WTC11 (cell line): ENCODE measurements around the gene PACSIN3. TPM values are rescaled to one million over a fixed set of nuclear protein-coding genes. Genes with fewer than 3 reads are reported as not detected.

ENCODE experiments used
- ATAC-seq: fragments of 200-7000 bp; cut with Tn5 transposase; 2 replicates; pipeline ENCODE4 v1.10.0; 2021; ENCODE audit warnings: mild to moderate bottlenecking, moderate library complexity
- CTCF ChIA-PET: fragments of 300-600 bp; sonication (Branson Sonifier 250); formaldehyde crosslinking; loops from one replicate; lab custom pipeline; 2021; ENCODE audit warnings: antibody characterized with exemption; lab: Charles Lee
- POLR2A ChIA-PET: fragments of 350-600 bp; sonication (Branson Sonifier 250); formaldehyde crosslinking; loops from one replicate; lab custom pipeline; 2021; ENCODE audit warnings: antibody characterized with exemption; lab: Charles Lee
- DNase-seq: peaks from one replicate; pipeline ENCODE4 v3.0.0; 2021; ENCODE audit warnings: low spot score
- H3K27ac Mint-ChIP-seq: 2 replicates; pipeline ENCODE4 v1.8.0; 2021; ENCODE audit warnings: mixed read lengths
- H3K27me3 Mint-ChIP-seq: 2 replicates; pipeline ENCODE4 v1.8.0; 2021; ENCODE audit warnings: low read depth, mild to moderate bottlenecking, moderate library complexity, mixed read lengths
- H3K36me3 Mint-ChIP-seq: 2 replicates; pipeline ENCODE4 v1.8.0; 2021; ENCODE audit warnings: mixed read lengths
- H3K4me1 Mint-ChIP-seq: 2 replicates; pipeline ENCODE4 v1.8.0; 2022; ENCODE audit warnings: mixed read lengths
- H3K4me3 Mint-ChIP-seq: 2 replicates; pipeline ENCODE4 v1.8.0; 2021; ENCODE audit warnings: mild to moderate bottlenecking, moderate library complexity, mixed read lengths
- H3K9me3 Mint-ChIP-seq: 2 replicates; pipeline ENCODE4 v1.8.0; 2021; ENCODE audit warnings: mixed read lengths
- CBFB ChIP-seq: sonication (generic); formaldehyde crosslinking; IDR thresholded peaks from 2 replicates; pipeline ENCODE4 v1.8.1; 2022; ENCODE audit warnings: mild to moderate bottlenecking, low read depth, missing genetic modification reagents
- CREM ChIP-seq: sonication (generic); formaldehyde crosslinking; IDR thresholded peaks from 2 replicates; pipeline ENCODE4 v1.8.1; 2022; ENCODE audit warnings: mild to moderate bottlenecking, missing genetic modification reagents, moderate library complexity
- ESRRA ChIP-seq: sonication (generic); formaldehyde crosslinking; IDR thresholded peaks from 2 replicates; pipeline ENCODE4 v1.8.1; 2022; ENCODE audit warnings: mild to moderate bottlenecking, missing genetic modification reagents, borderline replicate concordance
- FOXJ3 ChIP-seq: sonication (generic); formaldehyde crosslinking; IDR thresholded peaks from 2 replicates; pipeline ENCODE4 v1.9.0; 2021; ENCODE audit warnings: missing genetic modification reagents, mild to moderate bottlenecking, borderline replicate concordance
- FOXP1 ChIP-seq: sonication (generic); formaldehyde crosslinking; IDR thresholded peaks from 2 replicates; pipeline ENCODE4 v1.8.0; 2022; ENCODE audit warnings: missing genetic modification reagents, mild to moderate bottlenecking, moderate library complexity, borderline replicate concordance
- JAZF1 ChIP-seq: fragments of 250-450 bp; sonication (Bioruptor Pico); IDR thresholded peaks from 2 replicates; pipeline ENCODE4 v1.9.0; 2021; ENCODE audit warnings: moderate library complexity, mild to moderate bottlenecking, inconsistent platforms
- NFYB ChIP-seq: sonication (generic); formaldehyde crosslinking; conservative IDR thresholded peaks from 2 replicates; pipeline ENCODE4 v1.8.0; 2022; ENCODE audit warnings: low read depth, missing genetic modification reagents
- TP53 ChIP-seq: sonication (generic); formaldehyde crosslinking; IDR thresholded peaks from 2 replicates; pipeline ENCODE4 v1.8.1; 2023; ENCODE audit warnings: mild to moderate bottlenecking, missing genetic modification reagents
- ZNF219 ChIP-seq: sonication (generic); formaldehyde crosslinking; IDR thresholded peaks from 2 replicates; pipeline ENCODE4 v1.8.0; 2023; ENCODE audit warnings: missing genetic modification reagents, mild to moderate bottlenecking, borderline replicate concordance
- ZNF416 ChIP-seq: fragments of 250-450 bp; sonication (Bioruptor Pico); IDR thresholded peaks from 2 replicates; pipeline ENCODE4 v1.9.0; 2021; ENCODE audit warnings: mild to moderate bottlenecking, inconsistent platforms
- total RNA-seq: library from RNA; stranded (reverse); gene quantifications from 3 replicates; pipeline ENCODE4 v1.2.3, GENCODE V29; 2021
- TF ChIP-seq, protein P1 (sequence below): sonication (generic); formaldehyde crosslinking; IDR thresholded peaks from 2 replicates; pipeline ENCODE4 v1.8.0; 2022; ENCODE audit warnings: mild to moderate bottlenecking, missing genetic modification reagents
- TF ChIP-seq, protein P2 (sequence below): sonication (generic); formaldehyde crosslinking; IDR thresholded peaks from 2 replicates; pipeline ENCODE4 v1.8.0; 2022; ENCODE audit warnings: mild to moderate bottlenecking, missing genetic modification reagents
- TF ChIP-seq, protein P3 (sequence below): sonication (generic); formaldehyde crosslinking; IDR thresholded peaks from 2 replicates; pipeline ENCODE4 v1.8.1; 2022; ENCODE audit warnings: mild to moderate bottlenecking, missing genetic modification reagents, moderate library complexity, borderline replicate concordance
- TF ChIP-seq, protein P4 (sequence below): fragments of 250-450 bp; sonication (Bioruptor Pico); IDR thresholded peaks from 2 replicates; pipeline ENCODE4 v1.9.0; 2021; ENCODE audit warnings: mild to moderate bottlenecking, borderline replicate concordance
- TF ChIP-seq, protein P5 (sequence below): sonication (generic); formaldehyde crosslinking; conservative IDR thresholded peaks from 2 replicates; pipeline ENCODE4 v1.8.1; 2022; ENCODE audit warnings: mild to moderate bottlenecking, missing genetic modification reagents
- TF ChIP-seq, protein P6 (sequence below): sonication (generic); formaldehyde crosslinking; IDR thresholded peaks from 2 replicates; pipeline ENCODE4 v1.8.1; 2022; ENCODE audit warnings: missing genetic modification reagents, borderline replicate concordance
- TF ChIP-seq, protein P7 (sequence below): fragments of 250-450 bp; sonication (Bioruptor Pico); IDR thresholded peaks from 2 replicates; pipeline ENCODE4 v1.9.0; 2021; ENCODE audit warnings: moderate library complexity, mild to moderate bottlenecking, inconsistent platforms, borderline replicate concordance
- TF ChIP-seq, protein P8 (sequence below): sonication (generic); formaldehyde crosslinking; IDR thresholded peaks from 2 replicates; pipeline ENCODE4 v1.8.1; 2022; ENCODE audit warnings: mild to moderate bottlenecking, moderate library complexity, missing genetic modification reagents
- TF ChIP-seq, protein P9 (sequence below): sonication (generic); formaldehyde crosslinking; IDR thresholded peaks from 2 replicates; pipeline ENCODE4 v1.8.1; 2023; ENCODE audit warnings: mild to moderate bottlenecking, moderate library complexity, missing genetic modification reagents

The PACSIN3 gene
- total RNA-seq, 1 experiment from 2014 or later = 76.8 TPM

DNA sequence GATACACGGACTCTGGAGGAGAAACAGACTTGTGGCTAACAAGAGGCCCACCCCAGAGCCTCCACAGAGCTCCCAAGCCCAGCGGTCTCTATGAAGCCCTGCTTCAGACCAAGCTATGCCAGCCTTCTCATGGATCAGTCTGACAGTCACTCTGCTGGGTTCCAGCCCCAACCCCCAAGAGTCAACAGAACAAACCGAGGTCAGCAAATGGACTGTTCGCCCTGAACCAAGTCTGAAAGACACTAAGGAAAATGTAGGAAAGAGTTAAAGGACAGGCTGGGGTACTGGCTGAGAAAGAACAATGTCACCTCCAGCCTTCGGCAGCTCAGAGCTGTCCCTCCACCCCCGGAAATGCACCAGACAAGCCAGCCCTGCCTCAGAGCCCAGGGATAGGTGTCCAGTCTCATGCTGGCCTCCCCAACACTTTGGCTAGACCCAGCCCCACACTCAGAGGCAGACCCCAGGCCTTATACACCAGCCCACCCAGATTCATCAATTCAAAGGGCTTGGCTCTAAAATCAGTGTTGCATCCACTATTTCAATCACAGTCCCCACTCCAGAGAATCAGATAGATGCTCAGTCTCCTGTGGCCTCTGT, 13.4 kb downstream of the PACSIN3 start:
- H3K9me3 Mint-ChIP-seq = no peaks in the 10 kb centered on the region
- H3K36me3 Mint-ChIP-seq = peaks cover 39% of the 10 kb centered on the region
- ChIA-PET CTCF (interaction anchor here (1.4 to 2.4 kb wide), 4 partner anchors 11 to 182 kb away, joined by 3 to 12 read pairs (median 6); no protein-coding TSS in a partner anchor), POLR2A (interaction anchor here (0.5 kb wide), 1 partner anchor 1820 kb away, joined by 4 read pairs; no protein-coding TSS in a partner anchor)
- TF ChIP-seq JAZF1 (CRISPR knock-in tag) (no peak), ZNF219 (CRISPR knock-in tag) (no peak), ESRRA (no peak), CREM (CRISPR knock-in tag) (no peak), CBFB (CRISPR knock-in tag) (no peak)
- TF ChIP-seq, protein P1, sequence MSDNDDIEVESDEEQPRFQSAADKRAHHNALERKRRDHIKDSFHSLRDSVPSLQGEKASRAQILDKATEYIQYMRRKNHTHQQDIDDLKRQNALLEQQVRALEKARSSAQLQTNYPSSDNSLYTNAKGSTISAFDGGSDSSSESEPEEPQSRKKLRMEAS (CRISPR knock-in tag) = no peak
- TF ChIP-seq, protein P2, sequence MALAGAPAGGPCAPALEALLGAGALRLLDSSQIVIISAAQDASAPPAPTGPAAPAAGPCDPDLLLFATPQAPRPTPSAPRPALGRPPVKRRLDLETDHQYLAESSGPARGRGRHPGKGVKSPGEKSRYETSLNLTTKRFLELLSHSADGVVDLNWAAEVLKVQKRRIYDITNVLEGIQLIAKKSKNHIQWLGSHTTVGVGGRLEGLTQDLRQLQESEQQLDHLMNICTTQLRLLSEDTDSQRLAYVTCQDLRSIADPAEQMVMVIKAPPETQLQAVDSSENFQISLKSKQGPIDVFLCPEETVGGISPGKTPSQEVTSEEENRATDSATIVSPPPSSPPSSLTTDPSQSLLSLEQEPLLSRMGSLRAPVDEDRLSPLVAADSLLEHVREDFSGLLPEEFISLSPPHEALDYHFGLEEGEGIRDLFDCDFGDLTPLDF (CRISPR knock-in tag) = no peak
- TF ChIP-seq, protein P3, sequence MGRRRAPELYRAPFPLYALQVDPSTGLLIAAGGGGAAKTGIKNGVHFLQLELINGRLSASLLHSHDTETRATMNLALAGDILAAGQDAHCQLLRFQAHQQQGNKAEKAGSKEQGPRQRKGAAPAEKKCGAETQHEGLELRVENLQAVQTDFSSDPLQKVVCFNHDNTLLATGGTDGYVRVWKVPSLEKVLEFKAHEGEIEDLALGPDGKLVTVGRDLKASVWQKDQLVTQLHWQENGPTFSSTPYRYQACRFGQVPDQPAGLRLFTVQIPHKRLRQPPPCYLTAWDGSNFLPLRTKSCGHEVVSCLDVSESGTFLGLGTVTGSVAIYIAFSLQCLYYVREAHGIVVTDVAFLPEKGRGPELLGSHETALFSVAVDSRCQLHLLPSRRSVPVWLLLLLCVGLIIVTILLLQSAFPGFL (CRISPR knock-in tag) = no peak
- TF ChIP-seq, protein P4, sequence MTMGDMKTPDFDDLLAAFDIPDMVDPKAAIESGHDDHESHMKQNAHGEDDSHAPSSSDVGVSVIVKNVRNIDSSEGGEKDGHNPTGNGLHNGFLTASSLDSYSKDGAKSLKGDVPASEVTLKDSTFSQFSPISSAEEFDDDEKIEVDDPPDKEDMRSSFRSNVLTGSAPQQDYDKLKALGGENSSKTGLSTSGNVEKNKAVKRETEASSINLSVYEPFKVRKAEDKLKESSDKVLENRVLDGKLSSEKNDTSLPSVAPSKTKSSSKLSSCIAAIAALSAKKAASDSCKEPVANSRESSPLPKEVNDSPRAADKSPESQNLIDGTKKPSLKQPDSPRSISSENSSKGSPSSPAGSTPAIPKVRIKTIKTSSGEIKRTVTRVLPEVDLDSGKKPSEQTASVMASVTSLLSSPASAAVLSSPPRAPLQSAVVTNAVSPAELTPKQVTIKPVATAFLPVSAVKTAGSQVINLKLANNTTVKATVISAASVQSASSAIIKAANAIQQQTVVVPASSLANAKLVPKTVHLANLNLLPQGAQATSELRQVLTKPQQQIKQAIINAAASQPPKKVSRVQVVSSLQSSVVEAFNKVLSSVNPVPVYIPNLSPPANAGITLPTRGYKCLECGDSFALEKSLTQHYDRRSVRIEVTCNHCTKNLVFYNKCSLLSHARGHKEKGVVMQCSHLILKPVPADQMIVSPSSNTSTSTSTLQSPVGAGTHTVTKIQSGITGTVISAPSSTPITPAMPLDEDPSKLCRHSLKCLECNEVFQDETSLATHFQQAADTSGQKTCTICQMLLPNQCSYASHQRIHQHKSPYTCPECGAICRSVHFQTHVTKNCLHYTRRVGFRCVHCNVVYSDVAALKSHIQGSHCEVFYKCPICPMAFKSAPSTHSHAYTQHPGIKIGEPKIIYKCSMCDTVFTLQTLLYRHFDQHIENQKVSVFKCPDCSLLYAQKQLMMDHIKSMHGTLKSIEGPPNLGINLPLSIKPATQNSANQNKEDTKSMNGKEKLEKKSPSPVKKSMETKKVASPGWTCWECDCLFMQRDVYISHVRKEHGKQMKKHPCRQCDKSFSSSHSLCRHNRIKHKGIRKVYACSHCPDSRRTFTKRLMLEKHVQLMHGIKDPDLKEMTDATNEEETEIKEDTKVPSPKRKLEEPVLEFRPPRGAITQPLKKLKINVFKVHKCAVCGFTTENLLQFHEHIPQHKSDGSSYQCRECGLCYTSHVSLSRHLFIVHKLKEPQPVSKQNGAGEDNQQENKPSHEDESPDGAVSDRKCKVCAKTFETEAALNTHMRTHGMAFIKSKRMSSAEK = no peak
- no peak overlapping the region; the same call in 1 of the 2 replicates for H3K27ac Mint-ChIP-seq
- no peak for ATAC-seq
- no peak for DNase-seq
- H3K27me3 Mint-ChIP-seq = no peaks in the 10 kb centered on the region
- no peak overlapping the region for H3K4me3 Mint-ChIP-seq
- peaks cover 15% of the 10 kb centered on the region for H3K4me1 Mint-ChIP-seq

DNA sequence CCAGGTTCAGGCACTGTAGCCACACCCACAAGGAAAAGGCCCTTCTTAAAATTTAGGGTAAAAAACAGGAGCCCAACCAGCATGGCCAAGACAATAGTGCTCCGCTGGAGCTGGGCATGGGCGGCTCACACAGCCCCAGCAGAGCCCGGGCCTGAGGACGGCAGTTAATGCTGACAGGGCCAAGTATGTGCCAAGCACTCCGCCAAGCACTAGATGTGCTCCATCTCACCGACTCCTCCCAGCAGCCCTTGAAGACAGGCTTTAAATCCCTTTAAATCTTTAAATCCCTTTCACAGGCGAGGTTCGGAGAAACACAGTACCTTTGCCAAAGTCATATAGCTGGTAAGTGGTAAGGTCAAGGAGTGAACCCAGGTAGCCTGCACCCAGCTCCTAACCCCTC, 14.4 kb downstream of the PACSIN3 start:
- no peak for ATAC-seq
- Mint-ChIP-seq H3K4me3 (no peak overlapping the region), H3K4me1 (peaks cover 7% of the 10 kb centered on the region), H3K27me3 (no peaks in the 10 kb centered on the region), H3K9me3 (no peaks in the 10 kb centered on the region), H3K27ac (no peak overlapping the region; the same call in 1 of the 2 replicates), H3K36me3 (peaks cover 48% of the 10 kb centered on the region)
- POLR2A ChIA-PET = interaction anchor here (0.5 kb wide), 2 partner anchors 42 to 1819 kb away, joined by 3 to 4 read pairs; no protein-coding TSS in a partner anchor
- DNase-seq = no peak
- CTCF ChIA-PET = interaction anchor here (0.9 to 2.4 kb wide), 6 partner anchors 8 to 183 kb away, joined by 3 to 12 read pairs (median 4); no protein-coding TSS in a partner anchor
- TF ChIP-seq, protein P5, sequence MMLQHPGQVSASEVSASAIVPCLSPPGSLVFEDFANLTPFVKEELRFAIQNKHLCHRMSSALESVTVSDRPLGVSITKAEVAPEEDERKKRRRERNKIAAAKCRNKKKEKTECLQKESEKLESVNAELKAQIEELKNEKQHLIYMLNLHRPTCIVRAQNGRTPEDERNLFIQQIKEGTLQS (CRISPR knock-in tag) = no peak
- no peak for TF ChIP-seq CBFB (CRISPR knock-in tag)
- TF ChIP-seq FOXJ3 (CRISPR knock-in tag) = no peak
- TF ChIP-seq ZNF219 (CRISPR knock-in tag) = no peak
- TF ChIP-seq, protein P6, sequence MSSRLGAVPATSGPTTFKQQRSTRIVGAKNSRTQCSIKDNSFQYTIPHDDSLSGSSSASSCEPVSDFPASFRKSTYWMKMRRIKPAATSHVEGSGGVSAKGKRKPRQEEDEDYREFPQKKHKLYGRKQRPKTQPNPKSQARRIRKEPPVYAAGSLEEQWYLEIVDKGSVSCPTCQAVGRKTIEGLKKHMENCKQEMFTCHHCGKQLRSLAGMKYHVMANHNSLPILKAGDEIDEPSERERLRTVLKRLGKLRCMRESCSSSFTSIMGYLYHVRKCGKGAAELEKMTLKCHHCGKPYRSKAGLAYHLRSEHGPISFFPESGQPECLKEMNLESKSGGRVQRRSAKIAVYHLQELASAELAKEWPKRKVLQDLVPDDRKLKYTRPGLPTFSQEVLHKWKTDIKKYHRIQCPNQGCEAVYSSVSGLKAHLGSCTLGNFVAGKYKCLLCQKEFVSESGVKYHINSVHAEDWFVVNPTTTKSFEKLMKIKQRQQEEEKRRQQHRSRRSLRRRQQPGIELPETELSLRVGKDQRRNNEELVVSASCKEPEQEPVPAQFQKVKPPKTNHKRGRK (CRISPR knock-in tag) = no peak
- TF ChIP-seq NFYB (CRISPR knock-in tag) = no peak
- TF ChIP-seq FOXP1 (CRISPR knock-in tag) = no peak
- TF ChIP-seq, protein P7, sequence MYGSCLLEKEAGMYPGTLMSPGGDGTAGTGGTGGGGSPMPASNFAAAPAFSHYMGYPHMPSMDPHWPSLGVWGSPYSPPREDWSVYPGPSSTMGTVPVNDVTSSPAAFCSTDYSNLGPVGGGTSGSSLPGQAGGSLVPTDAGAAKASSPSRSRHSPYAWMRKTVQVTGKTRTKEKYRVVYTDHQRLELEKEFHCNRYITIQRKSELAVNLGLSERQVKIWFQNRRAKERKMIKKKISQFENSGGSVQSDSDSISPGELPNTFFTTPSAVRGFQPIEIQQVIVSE (CRISPR knock-in tag) = no peak
- TF ChIP-seq ZNF416 (CRISPR knock-in tag) = no peak
- no peak for TF ChIP-seq TP53 (CRISPR knock-in tag)
- TF ChIP-seq, protein P8, sequence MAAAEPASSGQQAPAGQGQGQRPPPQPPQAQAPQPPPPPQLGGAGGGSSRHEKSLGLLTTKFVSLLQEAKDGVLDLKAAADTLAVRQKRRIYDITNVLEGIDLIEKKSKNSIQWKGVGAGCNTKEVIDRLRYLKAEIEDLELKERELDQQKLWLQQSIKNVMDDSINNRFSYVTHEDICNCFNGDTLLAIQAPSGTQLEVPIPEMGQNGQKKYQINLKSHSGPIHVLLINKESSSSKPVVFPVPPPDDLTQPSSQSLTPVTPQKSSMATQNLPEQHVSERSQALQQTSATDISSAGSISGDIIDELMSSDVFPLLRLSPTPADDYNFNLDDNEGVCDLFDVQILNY (CRISPR knock-in tag) = no peak
- TF ChIP-seq, protein P9, sequence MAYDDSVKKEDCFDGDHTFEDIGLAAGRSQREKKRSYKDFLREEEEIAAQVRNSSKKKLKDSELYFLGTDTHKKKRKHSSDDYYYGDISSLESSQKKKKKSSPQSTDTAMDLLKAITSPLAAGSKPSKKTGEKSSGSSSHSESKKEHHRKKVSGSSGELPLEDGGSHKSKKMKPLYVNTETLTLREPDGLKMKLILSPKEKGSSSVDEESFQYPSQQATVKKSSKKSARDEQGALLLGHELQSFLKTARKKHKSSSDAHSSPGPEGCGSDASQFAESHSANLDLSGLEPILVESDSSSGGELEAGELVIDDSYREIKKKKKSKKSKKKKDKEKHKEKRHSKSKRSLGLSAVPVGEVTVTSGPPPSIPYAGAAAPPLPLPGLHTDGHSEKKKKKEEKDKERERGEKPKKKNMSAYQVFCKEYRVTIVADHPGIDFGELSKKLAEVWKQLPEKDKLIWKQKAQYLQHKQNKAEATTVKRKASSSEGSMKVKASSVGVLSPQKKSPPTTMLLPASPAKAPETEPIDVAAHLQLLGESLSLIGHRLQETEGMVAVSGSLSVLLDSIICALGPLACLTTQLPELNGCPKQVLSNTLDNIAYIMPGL (CRISPR knock-in tag) = no peak
